HepG2 (cell line): ENCODE data around the gene MEI1. TPM values are rescaled to one million over a fixed set of nuclear protein-coding genes. Genes with fewer than 3 reads are reported as not detected.

Experiments used
- ATAC-seq: fragments of 200-7000 bp; cut with Tn5 transposase; 3 replicates; pipeline ENCODE4 v1.9.1; 2020; ENCODE audit warnings: mild to moderate bottlenecking, moderate library complexity
- BruUV-seq: library from RNA; stranded (reverse); fragments of 400-500 nt; replicated peaks from 2 replicates; lab custom pipeline; 2021; lab: Mats Ljungman, UMichigan
- CTCF ChIA-PET: fragments of 300-600 bp; formaldehyde crosslinking; extraction: SDS; loops from one replicate; lab custom pipeline; 2021; ENCODE audit warnings: low total read pairs, inconsistent platforms, low intra/inter-chr PET ratio; lab: Yijun Ruan, JAX
- POLR2A ChIA-PET: fragments of 350-600 bp; sonication (Branson Sonifier 250); formaldehyde crosslinking; loops from one replicate; lab custom pipeline; 2020; ENCODE audit warnings: antibody characterized with exemption, inconsistent platforms; lab: Yijun Ruan, JAX
- DNase-seq: peaks from one replicate; pipeline ENCODE4 v3.0.0-alpha.2; 2015; ENCODE audit warnings: low spot score
- FAIRE-seq: peaks from 3 replicates; lab custom pipeline; 2011; peaks lifted over from hg19 to GRCh38; lab: Jason Lieb, UNC
- H2AFZ ChIP-seq: one replicate; pipeline ENCODE4 v1.6.1; 2011; ENCODE audit warnings: low read length, inconsistent platforms
- H3K27ac ChIP-seq: fragments of 300-600 bp; 3 replicates; pipeline ENCODE4 v1.8.0; 2011; ENCODE audit warnings: mixed run types, mild to moderate bottlenecking, mixed read lengths, low read length, inconsistent platforms; ENCODE audit not compliant: insufficient read depth; ENCODE audit errors: extremely low read length
- H3K27me3 ChIP-seq, 2 experiments: fragments of 200-600 bp in 1 of 2; 2 replicates in 1 of 2; 3 replicates in 1 of 2; pipeline versions ENCODE4 v1.6.0 to v1.8.0; 2011; ENCODE audit warnings: low read length in 2 of 2, mild to moderate bottlenecking in 2 of 2, moderate library complexity in 2 of 2, inconsistent platforms in 1 of 2; ENCODE audit not compliant: insufficient read depth in 2 of 2, control insufficient read depth in 1 of 2
- H3K36me3 ChIP-seq, 2 experiments: fragments of 200-600 bp in 1 of 2; replicated peaks in 1 of 2; 2 replicates in 1 of 2; 3 replicates in 1 of 2; pipeline versions ENCODE4 v1.5.1 to v1.8.0; 2011; ENCODE audit warnings: low read length in 2 of 2, inconsistent platforms in 1 of 2; ENCODE audit not compliant: insufficient read depth in 2 of 2, control insufficient read depth in 1 of 2
- H3K4me1 ChIP-seq: 2 replicates; pipeline ENCODE4 v1.5.1; 2012; ENCODE audit warnings: low read length, inconsistent platforms; ENCODE audit not compliant: insufficient read depth
- H3K4me2 ChIP-seq: 2 replicates; pipeline ENCODE4 v1.6.0; 2011; ENCODE audit warnings: low read depth, low read length, inconsistent platforms
- H3K4me3 ChIP-seq, 3 experiments: fragments of 200-600 bp in 1 of 3; sonication (generic), shearing (Covaris generic) in 1 of 3; replicated peaks in 1 of 3; 2 replicates each; pipeline ENCODE4 v1.5.1; 2011 to 2016; ENCODE audit warnings: low read length in 3 of 3, inconsistent platforms in 2 of 3, low read depth in 2 of 3, mild to moderate bottlenecking in 2 of 3, control low read depth in 1 of 3, mixed read lengths in 1 of 3; ENCODE audit not compliant: insufficient read depth in 1 of 3
- H3K79me2 ChIP-seq: one replicate; pipeline ENCODE4 v1.6.1; 2011; ENCODE audit warnings: low read length, inconsistent platforms; ENCODE audit not compliant: insufficient read depth
- H3K9ac ChIP-seq: 2 replicates; pipeline ENCODE4 v1.6.0; 2011; ENCODE audit warnings: mild to moderate bottlenecking, low read depth, low read length, inconsistent platforms; ENCODE audit not compliant: insufficient read depth
- H3K9me3 ChIP-seq: 2 replicates; pipeline ENCODE4 v1.5.1; 2012; ENCODE audit warnings: mild to moderate bottlenecking, low read length
- H4K20me1 ChIP-seq: 2 replicates; pipeline ENCODE4 v1.6.0; 2011; ENCODE audit warnings: inconsistent platforms, mild to moderate bottlenecking, low read length, moderate library complexity; ENCODE audit not compliant: insufficient read depth
- CREM ChIP-seq, 2 experiments: sonication (generic) in 1 of 2; formaldehyde crosslinking in 1 of 2; IDR thresholded peaks; 2 replicates each; pipeline versions ENCODE4 v1.4.0 to v1.6.1; 2016 to 2020; ENCODE audit warnings: antibody characterized with exemption in 1 of 2, mild to moderate bottlenecking in 1 of 2, missing genetic modification reagents in 1 of 2
- GABPA ChIP-seq, 2 experiments: IDR thresholded peaks; 2 replicates each; pipeline ENCODE4 v1.6.1; 2011 to 2016; ENCODE audit warnings: low read depth in 2 of 2, low read length in 1 of 2, missing biosample characterization in 1 of 2, missing genetic modification characterization in 1 of 2
- KAT8 ChIP-seq: IDR thresholded peaks from 2 replicates; pipeline ENCODE4 v1.6.1; 2016; ENCODE audit warnings: missing genetic modification reagents, missing compliant biosample characterization
- PBX2 ChIP-seq: IDR thresholded peaks from 2 replicates; pipeline ENCODE4 v1.6.1; 2016; ENCODE audit warnings: control low read depth
- ZNF646 ChIP-seq: sonication (generic); formaldehyde crosslinking; IDR thresholded peaks from 2 replicates; pipeline ENCODE4 v1.9.0; 2021; ENCODE audit warnings: mild to moderate bottlenecking, missing genetic modification reagents
- WGBS: methylation state at CpG from one replicate; pipeline ENCODE4 v1.1.6; 2017; ENCODE audit warnings: low lambda C conversion rate; 5-methylcytosine and 5-hydroxymethylcytosine counted together
- in situ Hi-C: cut with HindIII; loops from 2 replicates; pipeline ENCODE4 v1.10.0; 2017; ENCODE audit warnings: low pct_unique_long_range_greater_than_20kb; ENCODE audit not compliant: extremely low pct_ligation_motif_present
- intact Hi-C: fragments of 100-400 bp; cut with micrococcal nuclease; formaldehyde crosslinking; loops from one replicate; pipeline ENCODE4 v1.10.0; 2022; ENCODE audit not compliant: unreplicated experiment
- polyA plus RNA-seq, 8 experiments: library from polyadenylated mRNA; depleted of rRNA in 3 of 8; stranded (reverse) in 7 of 8; unstranded in 1 of 8; fragments of >200 nt; fragmentation: Illumina TruSeq in 4 of 8; extraction: Trizol in 4 of 8; gene quantifications; 2 replicates each; pipeline versions ENCODE4 v1.2.1 to v1.2.3, GENCODE V29; 2011 to 2016; ENCODE audit warnings: low read depth in 4 of 8, missing spikeins in 1 of 8, mixed read lengths in 1 of 8; ENCODE audit not compliant: insufficient read depth in 1 of 8
- total RNA-seq, 5 experiments: library from RNA; depleted of rRNA; stranded (reverse); fragments of >200 nt; fragmentation: Illumina TruSeq; extraction: Trizol; gene quantifications; 2 replicates each; pipeline ENCODE4 v1.2.3, GENCODE V29; 2016; ENCODE audit warnings: low read depth in 1 of 5

The MEI1 gene
- total and polyA plus RNA-seq, 2 of the 13 experiments (the other 11 are each of a cell fraction or from before 2014, with no cell fraction given), result 0.75 to 1.9 TPM

GRCh38 chr22:41780746-41781505, 81.6 kb downstream of the MEI1 start:
- FAIRE-seq, result no peak
- peak overlapping the region; percentile 16 for H3K4me2 ChIP-seq
- H3K27me3 ChIP-seq, result peaks cover 0 to 4% of the 10 kb centered on the region in 2 experiments; a peak in 3 of 5 replicates
- H3K27ac ChIP-seq, result no peak overlapping the region
- ChIA-PET CTCF (no interaction called here), POLR2A (interaction anchor here (0.6 to 2.8 kb wide), 5 partner anchors 13 to 834 kb away, joined by 3 to 31 read pairs (median 3); partner anchors contain the start of genes CCDC134 and SREBF2)
- 37% methylated on average over 10 of the region's 11 CpGs for WGBS
- no peaks in the 10 kb centered on the region for H3K36me3 ChIP-seq
- no peaks in the 10 kb centered on the region for H3K9me3 ChIP-seq
- no peaks in the 10 kb centered on the region for H4K20me1 ChIP-seq
- intact Hi-C loops (no loop called here), in situ Hi-C loops (no loop called here)
- H2AFZ ChIP-seq, result no peak overlapping the region
- no peak overlapping the region; a peak in 1 of 6 replicates for H3K4me3 ChIP-seq
- H3K9ac ChIP-seq, result no peak overlapping the region
- H3K4me1 ChIP-seq, result 0 out of 2 replicates have a peak, but pooled peaks cover 7% of the 10 kb centered on the region
- no peaks in the 10 kb centered on the region for H3K79me2 ChIP-seq
- peak; percentile 79 for ATAC-seq
- no TSS peak for BruUV-seq
- TF ChIP-seq GABPA (IDR thresholded peaks at IDR 0.05; ENCODE audit: low read depth, low read length), result peak; percentile 34; the same call in 1 of the 2 replicates
- TF ChIP-seq GABPA (CRISPR knock-in tag; IDR thresholded peaks at IDR 0.05; ENCODE audit: low read depth), result peak; percentile 58
- TF ChIP-seq PBX2 (CRISPR knock-in tag), result peak; percentile 76
- no peak for TF ChIP-seq ZNF646 (CRISPR knock-in tag)
- 0 out of 2 replicates have a peak, but pooled peaks have one; percentile 14 for TF ChIP-seq KAT8 (CRISPR knock-in tag)
- 0 out of 2 replicates have a peak, but pooled peaks have one; percentile 18 for TF ChIP-seq CREM (IDR thresholded peaks at IDR 0.05)
- no peak for TF ChIP-seq CREM (CRISPR knock-in tag; IDR thresholded peaks at IDR 0.05)
- peak; percentile 56 for DNase-seq
